NCI-H345 treated with DMSO at 0.1 percent for 48 hours (cell line): ENCODE data around the gene MEF2C.
A peak's percentile ranks its signal among the peaks of the same experiment; 100 is the strongest.

Experiments
- DNase-seq: peaks from one replicate; lab custom pipeline; 2025; ENCODE audit not compliant: unreplicated experiment; lab: John Stamatoyannopoulos, UW

MEF2C gene

DNA sequence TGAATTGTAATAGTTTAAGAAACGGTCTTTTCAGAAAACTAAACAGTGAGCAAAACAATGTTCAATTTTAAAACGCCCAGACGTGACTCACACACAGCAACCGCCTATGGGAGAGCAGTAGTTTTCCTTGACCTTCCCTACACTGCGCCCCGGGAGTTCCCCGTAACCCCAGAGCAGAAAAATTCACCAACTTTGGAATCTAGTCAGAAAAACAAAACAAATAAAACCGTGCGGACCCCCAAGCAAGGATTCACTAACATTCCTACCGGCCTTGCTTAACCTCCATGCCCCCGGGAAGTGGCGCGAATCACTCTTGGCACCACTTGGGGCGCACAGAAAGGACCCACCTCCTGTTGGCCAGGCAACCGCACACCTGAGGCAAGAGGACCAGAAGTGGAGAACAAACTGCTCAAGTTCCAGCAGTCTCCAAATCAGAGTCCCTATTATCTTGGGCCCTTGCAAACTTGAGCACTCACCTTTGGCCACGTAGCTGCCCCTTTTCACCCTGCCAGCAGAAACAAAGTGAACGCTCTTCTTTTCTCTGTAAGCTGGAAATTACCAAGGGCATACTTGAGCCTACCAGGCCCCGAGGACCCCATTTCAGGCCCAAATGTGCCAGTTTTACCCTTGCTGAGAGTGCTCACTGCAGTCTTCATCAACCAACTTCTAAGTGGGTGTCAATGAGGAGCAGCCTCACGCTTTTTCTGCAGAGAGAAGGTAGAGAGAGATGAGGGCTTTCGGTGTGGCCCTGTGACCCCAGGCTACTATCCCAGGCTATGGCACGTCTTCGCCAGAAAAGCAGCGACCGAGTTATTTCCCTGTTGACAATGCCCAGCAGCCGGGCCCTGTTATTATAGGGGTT is 189.7 kb downstream of the MEF2C start:
- DNase-seq = no peak

DNA sequence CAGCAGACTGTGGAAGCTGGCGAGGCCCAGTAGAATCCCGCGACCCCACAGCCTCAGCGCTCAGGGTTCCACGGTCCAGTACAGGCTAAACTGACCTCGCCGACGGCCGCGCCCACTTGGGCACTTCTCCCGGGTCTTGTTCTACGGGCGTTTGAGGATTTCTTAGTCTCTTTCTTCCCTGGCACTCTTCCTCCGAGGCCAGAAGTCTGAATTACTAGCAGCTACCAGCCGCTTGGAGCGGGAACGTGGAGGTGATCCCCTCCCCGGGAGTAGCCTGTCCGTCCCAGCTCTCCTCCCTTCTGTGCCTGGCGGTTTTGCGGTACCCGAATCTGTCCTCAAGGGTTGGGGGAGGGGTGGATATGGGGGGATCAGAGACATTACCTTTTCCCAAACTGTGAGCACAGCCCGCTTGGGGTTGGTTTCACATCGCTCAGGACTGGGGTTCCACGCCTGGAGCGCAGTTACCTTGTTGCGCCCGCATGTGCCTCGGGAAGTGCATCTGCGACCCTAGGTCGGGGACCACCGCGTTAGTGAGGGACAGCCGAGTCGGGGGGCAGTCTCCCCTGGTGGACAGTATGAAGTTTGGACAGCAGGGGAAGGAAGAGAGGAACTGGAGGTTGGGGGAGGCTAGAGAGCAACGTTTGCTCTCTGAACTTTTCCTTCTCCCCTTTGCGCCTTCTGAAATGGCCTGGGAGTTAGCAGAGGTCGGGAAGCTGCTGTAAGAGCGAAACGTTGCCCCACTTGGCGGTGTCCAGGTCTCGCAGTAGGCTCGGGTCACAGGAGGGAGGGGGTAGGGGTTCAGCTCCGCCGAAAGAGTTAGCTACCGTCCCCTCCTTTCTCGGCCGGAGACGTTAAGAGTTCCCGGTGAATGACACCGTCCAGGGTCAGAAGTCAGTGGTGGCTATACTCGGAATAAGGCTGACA is 190.8 kb downstream of the MEF2C start:
- no peak for DNase-seq

DNA sequence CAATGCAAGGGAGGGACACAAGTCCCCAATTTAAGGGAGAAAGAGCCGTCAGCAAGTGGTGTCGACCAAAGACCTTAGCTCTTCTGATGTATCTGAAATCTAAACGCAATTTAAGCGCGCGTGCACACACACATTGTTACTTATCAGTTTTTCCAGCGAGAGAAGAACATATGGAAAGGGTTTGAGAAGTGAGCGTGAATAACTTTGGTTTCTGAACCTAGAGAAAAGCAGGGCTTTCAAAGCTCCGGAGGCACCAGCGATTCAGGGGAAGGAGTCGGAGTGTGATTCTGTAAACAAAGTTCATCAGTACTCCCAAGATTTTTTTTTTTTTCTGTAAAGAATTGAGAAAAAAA is 191.8 kb downstream of the MEF2C start:
- DNase-seq = no peak

DNA sequence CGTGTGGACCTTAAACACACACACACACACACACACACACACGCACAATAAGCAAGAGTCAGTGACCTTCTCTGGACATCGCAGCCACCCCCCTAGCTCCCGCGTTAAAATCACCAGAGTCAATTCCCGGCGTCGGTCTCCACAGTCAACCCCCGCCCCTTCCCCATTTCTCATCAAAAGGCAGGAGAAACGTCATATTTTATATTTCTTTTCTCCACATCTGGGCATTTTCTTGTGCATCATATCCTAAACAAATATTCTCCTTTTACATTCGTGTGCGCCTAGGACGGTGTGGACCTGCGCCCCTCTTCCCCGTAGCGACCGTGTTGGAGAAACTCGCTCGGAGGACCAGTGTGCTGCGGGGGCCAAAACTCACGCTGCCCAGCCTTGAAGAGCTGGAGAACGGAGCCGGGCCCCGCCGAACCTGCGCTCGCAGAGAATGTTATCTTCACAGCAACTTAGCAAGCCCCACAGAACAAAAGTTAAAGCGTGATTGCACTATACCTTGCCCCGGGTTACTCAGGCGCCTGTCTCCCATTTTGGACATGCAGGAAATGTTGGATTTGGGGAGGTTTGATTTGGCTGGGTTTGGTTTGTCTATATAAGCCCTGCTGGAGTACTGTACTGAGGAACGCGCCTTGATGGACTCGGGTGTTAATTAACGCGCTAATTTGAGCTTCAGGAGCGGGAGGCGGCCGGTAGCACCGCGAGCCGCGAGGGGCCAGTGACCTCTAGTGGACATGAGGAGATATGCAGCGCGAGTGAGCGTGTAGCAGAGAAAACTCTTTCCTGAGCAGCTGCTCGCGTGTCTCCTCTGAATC is 192.4 kb downstream of the MEF2C start:
- peak; percentile 44 for DNase-seq

DNA sequence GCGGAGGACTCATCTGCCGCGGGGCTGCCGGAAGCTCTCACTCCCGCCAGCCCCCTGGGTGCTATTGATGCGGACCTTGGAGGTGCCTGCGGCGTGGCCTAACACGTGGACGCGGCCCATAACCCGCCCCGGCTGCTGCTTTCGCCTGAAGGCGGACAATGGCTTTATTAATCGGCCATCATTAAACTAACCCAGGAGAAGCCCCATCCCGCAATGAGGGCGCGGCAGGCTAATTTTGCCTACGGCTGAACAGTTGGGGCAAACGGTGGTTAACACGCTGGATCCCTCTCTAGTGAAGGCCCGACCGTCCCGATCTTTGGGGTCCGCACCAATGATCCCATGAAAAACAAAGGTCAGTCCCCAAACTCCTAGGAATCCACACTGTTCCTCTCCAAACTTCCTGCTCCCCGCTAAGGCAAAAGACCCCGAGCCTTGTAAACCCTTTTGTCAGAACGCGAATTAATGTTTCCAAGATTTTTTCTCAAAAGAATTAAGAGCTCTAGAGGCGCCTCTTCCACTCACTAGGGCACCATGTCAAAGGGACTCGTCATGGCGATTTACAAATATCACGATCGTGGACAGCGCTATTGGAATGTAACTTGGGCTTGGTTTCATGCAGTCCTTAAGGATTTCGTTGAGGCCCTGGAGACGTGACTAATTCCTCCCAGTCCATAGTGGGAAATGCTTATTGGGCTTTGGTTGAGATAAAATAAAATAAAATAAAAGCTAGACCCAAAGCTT is 193.1 kb downstream of the MEF2C start:
- no peak for DNase-seq

DNA sequence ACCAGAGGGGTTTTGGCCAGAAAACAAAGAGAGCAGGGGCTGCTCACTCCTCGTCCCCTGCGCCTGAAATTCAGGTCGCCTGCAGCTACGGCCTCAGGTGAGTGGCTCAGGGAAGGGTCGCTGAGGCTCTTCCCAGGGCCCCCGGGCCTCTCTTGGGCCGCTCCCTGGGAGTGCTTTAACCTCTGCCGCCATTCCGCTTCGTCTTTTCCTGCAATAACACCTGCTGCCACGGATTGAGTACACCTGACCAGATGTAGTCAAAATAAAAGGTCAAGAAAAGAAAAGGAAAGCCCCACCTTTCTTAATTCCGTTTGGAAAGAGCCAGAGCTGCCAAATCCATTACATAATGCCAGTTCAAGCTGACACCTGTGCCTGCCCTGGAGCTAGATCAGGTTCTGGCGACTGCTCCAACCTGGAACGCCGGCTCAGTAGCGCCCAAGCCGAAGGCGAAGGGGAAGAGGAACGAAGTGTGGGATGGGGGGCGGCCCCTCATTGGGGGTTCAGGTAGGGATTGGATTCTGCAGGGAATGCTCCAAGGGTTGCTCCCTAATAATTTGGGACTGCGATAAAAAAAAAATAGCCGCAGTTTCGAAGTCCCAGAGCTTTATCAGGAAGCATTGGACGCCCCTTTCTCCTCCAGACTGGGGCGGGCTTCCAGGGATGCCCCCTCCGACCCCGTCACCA is 193.9 kb downstream of the MEF2C start:
- no peak for DNase-seq

DNA sequence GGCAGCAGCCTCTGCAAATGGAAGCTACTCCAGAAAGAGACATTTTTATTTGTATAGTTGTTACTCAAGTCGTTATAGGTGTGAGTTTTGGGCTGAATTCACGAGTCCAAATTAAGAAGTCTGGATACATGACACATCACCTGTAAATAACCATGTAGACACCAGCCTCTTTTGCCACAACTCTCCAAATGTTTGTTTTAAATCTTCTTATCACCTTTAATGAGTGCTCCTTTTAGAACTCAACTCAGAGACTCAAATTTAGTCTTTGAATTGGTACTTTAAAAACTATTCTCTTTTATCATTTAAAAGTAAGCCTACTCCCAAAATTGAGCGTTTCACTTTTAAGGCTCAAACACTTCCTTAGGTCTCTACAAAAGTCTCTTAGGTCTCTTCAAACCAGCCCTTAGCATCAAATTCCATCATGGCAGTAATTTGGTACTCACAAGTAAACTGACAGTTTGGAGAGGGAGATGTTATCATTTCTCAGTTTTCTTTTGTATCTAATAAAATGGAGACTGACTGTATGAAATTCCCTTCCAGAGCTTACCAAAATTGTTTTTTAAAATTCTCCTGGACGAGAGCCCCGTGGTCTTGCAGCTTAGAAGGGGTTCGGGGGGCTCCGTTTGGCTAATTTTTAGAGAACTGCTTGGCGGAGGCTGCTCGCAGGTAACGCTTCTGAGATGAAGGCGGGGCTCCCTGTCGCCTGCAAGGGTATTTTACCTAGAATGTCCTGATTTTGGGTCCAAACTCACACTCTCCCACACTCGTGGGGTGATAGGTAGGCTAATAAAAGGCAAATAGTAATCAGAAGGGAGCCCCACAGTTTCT is 194.6 kb downstream of the MEF2C start:
- DNase-seq = no peak

DNA sequence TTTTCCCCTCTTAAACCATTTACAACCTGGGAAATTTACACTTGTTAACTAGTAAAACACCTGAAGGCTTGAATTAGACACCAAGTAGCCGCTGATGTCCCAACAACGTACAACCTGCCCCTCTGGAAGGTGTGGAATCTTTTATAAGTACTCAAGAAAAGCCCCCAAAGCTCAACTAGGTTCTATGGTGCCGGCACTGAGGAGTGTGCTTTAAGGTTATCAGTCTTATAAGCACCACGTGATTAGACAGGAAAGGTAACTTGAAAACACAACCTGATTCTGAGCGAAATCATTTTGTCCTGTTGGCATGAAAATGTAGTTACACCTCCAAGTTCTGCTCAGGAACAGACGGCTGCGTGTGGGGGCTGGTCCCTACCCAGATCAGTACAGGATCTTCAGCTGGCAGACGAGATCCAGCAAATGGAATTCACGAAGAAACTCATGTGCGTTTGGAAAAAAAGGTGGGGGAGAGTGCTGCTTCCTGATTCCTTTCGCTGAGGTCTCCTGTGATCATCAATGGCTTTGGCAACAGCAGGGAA is 195.5 kb downstream of the MEF2C start:
- DNase-seq = no peak

DNA sequence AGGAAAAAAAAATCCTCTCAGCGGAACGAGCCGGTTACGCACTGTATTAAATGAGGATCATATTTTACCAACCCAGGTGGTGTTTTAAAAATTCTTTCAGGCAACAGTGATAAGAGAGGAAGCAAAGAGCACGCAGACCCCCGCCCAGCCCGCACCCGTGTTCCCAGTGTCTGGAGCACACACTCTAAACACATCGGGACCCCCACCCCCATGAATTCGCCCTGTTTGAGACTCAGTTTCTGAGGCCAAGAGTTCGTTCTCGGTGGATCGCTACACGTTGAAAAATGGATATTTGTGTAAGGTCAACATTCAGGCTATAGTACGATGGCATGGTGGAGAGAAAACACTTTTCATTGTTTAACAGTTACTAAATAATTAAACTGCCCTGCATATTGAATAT is 196.3 kb downstream of the MEF2C start:
- DNase-seq = no peak

DNA sequence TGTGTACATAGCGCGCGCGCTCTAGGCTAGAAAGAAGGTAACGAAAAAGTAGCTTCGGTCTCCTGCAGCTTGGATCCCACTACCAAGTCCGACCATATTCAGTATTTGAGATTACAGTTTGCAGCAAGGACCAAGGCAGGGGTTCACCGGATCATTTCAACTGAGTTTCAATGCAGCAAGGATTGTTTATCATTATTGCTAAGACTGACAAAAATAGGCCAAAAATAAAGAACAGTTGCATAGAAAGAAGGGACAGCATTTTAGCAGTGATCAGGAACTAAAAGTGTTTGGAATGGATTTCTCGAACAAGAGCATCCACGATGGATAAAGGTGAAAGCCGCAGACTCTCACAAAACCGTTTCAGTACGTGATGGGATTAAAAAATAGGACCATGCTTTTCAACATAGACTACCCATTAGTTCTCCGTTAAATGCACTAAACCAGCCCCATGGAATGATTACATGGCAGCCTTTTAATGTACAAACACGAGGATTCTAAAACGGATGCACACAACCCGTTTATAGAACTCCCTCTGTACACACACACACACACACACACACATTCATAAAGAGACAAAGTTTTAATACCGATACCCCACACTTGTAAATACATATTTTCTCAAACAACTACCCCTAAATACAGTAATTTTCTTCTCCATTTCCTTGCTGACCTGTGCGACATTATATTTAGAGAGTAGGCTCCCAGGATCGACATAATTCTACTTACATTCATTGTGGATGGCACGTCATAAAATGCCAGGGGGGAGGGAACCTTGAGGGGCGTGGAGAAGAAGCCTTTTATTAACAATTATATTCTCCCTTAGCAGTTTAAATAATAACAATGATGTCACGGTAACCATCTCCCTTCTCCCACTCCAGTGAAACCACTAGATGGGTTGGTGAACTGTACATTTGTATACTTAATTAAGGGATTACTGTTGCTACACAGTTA is 197.1 kb downstream of the MEF2C start:
- no peak for DNase-seq

DNA sequence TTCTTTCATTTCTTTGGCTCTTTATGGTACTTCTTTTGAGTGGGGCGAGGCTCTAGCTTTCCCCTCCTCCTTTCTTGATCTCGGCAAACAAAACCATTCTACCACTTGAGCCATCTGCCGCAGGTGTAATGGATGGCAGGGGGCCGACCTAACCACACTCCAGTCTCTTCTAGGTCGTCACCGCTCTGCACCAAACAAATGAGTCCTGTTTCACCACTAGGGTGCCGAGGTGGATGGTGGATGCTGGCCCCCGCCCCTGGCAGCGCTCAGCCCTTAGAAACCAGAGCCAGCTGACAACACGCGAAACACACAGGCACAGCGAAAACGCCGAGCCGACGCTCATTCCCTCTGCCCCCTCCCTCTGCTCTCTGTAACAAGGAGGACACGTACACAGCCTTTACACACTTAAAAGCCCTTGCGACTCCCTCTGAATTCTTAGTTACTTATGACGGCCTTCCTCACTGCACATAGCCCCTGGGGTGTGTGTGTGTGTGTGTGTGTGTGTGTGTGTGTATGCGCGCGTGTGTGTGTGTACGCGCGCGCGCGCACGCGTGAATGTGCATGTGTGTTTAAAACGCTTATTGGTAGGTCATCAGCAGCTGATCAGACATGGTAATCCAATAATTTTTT is 199.4 kb downstream of the MEF2C start:
- peak; percentile 83 for DNase-seq

DNA sequence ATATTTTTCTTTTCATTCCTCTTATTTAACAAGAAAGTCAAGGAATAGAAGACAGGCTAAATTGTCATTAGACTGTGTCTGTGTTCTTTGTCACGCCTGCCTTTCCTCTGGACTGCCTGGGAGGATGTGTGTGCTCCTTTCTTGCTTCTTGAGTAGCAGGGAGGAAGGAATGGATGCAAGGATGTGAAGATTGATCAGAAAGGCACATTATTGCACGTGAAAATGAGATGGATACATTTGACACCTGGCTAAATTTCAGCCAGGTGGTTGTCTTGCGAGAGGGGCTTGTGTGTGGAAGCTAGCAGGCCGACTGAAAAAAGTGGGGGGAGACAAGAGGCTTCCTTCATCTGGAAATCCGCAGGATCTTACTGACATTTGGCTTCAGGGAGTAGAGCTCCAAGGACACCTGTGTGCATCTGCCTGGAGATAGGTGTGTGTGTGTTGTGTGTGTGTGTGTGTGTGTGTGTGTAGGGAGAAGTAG is 200.1 kb downstream of the MEF2C start:
- DNase-seq = no peak

DNA sequence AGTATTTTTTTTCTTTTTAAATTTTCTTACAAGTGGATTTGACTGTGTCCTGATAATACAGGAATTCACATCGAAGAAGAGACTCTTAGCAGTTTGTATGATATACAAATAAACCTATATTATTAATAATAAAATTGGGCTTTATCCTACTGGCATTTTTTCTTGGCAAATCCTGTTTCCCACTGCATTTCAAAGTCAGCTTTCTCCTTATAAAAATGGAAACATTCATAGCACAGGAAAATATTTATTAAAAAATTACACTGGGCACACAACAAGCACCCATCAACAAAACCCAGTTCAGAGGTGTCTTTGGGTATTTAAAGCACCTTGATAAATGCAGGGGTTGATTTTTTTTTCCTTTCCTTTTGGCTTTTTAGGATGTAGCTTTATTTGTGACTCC is 200.9 kb downstream of the MEF2C start:
- DNase-seq = no peak

DNA sequence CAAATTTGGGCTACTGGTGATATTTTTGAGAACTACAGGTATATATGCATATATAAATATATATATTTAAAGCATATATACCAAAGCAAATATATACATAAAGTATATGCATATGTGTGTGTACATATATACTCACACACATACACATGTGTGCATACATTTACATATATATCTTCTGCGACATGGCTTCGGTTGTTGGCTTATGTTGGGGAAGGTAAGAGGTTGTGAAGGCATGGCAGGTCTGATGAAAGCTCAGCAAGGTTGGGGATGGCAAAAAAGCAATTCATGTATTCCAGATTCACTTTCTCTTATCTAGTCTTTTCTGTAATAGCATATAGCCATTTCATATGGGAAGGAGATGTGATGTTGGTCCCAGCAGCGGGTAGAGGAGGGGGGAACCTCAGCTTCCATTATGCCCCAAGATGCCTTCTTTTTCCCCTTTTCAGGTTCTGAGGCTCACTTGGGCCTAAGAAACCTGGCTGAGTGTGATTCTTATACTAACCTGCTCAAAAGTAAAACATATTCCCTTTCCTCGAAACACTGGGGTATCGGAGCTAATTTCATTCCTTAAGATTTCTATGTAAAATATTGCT is 201.7 kb downstream of the MEF2C start:
- DNase-seq = no peak

DNA sequence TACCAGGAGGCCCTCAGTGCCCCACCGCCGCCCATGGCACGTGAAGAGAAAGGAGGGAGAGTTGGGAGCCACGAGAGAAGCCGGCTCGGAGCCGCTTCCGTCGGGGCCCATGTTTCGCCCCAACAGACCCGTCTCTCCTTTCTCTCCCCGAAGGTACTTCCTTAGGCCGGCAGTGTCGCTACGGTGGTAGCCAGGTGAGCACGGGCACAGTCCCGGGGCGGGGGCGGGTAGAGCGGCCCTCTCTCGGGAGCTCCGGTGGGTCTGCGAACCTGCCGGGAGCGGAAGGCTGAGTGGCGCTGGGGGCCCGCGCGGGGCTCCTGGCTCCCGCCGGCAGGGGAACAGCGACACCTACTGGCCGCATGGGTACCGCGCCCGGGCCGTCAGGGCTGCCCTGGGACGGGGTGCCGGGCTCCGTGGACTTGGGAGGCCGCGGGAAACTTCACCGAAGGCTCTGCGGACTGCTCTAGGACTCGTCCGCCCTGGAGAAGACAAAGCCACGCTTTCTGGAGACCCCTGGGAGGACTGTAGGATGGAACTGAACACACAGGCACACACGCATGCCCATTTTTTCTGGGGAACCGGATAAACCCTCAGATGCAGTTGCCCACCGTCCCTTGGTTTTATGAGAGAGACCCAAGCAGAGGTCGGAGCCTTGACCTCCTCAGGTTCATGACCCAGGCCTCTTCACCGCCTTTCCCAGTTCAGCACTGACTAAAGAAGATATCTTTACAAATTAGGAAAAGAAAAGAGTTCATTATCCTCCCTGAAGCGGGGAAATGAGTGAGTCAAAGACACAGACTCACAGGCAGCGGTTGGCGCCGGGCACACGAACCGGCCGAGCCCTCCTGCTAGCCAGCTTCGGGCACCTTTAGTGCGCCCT is 202.5 kb downstream of the MEF2C start:
- peak; percentile 37 for DNase-seq

DNA sequence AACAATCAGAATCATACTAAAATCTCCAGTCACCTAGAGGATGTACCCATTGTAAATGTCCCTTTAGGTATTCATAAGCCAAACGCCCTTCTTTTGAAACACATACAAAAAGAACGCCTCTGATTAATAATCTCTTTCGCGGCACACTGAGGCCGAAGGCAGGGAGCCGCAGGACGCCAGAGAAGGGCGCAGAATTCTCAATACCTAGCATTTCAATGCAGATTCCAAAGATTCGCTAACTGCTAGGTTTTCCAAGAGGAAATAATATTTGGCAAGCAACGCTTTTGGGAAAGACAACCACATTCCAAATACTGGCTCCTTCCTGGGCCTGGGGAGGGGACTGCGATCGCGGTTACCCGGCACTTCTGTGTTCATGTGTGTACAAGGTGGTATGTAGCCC is 203.3 kb downstream of the MEF2C start:
- no peak for DNase-seq
